SU-DHL-6 (cell line): Measurements from ENCODE around the gene HDAC5.
"Not testable (repeated sequence)": the region's sequence is repeated elsewhere in the genome, so short reads cannot be mapped to it uniquely, and the experiment has no call there.

Source experiments
- H2AFZ ChIP-seq: fragments of 200-600 bp; sonication (generic); 2 replicates; pipeline ENCODE4 v1.6.1; 2014; ENCODE audit warnings: low read depth, mild to moderate bottlenecking, moderate library complexity, mixed read lengths, antibody characterized with exemption, low read length; ENCODE audit not compliant: severe bottlenecking
- H3F3A ChIP-seq: fragments of 200-600 bp; shearing (Covaris generic); 2 replicates; pipeline ENCODE4 v1.6.0; 2016; ENCODE audit warnings: antibody characterized with exemption, mild to moderate bottlenecking; ENCODE audit not compliant: insufficient read depth
- H3K27ac ChIP-seq: fragments of 200-600 bp; sonication (generic); 2 replicates; pipeline ENCODE4 v1.5.1; 2016; ENCODE audit warnings: low read depth, mild to moderate bottlenecking, low read length, moderate library complexity, mixed read lengths
- H3K27me3 ChIP-seq: fragments of 200-600 bp; sonication (generic), shearing (Covaris generic); 2 replicates; pipeline ENCODE4 v1.6.0; 2014; ENCODE audit warnings: mild to moderate bottlenecking, low read length
- H3K36me3 ChIP-seq: fragments of 200-600 bp; sonication (generic); 2 replicates; pipeline ENCODE4 v1.6.1; 2014; ENCODE audit warnings: mild to moderate bottlenecking, low read length, mixed read lengths
- H3K4me2 ChIP-seq: fragments of 300-600, 200-600 bp; shearing (Covaris generic), sonication (generic); 2 replicates; pipeline ENCODE4 v1.6.0; 2014; ENCODE audit warnings: low read length, low read depth, mild to moderate bottlenecking; ENCODE audit not compliant: poor library complexity, severe bottlenecking
- H3K4me3 ChIP-seq: fragments of 200-600 bp; sonication (generic); 2 replicates; pipeline ENCODE4 v1.5.1; 2014; ENCODE audit warnings: antibody characterized with exemption, low read length, mild to moderate bottlenecking, mixed read lengths; ENCODE audit not compliant: insufficient read depth, poor library complexity, severe bottlenecking
- H3K79me2 ChIP-seq: fragments of 200-600 bp; sonication (generic); 2 replicates; pipeline ENCODE4 v1.6.1; 2014; ENCODE audit warnings: mild to moderate bottlenecking, low read length, moderate library complexity; ENCODE audit not compliant: insufficient read depth
- H3K9ac ChIP-seq: fragments of 200-600 bp; sonication (generic); 2 replicates; pipeline ENCODE4 v1.7.0; 2014; ENCODE audit warnings: mild to moderate bottlenecking, low read length
- H3K9me2 ChIP-seq: fragments of 200-600 bp; sonication (generic); replicated peaks from 2 replicates; pipeline ENCODE4 v1.6.1; 2014; ENCODE audit warnings: low read length; ENCODE audit not compliant: insufficient read depth
- H3K9me3 ChIP-seq: fragments of 200-600 bp; sonication (generic); 2 replicates; pipeline ENCODE4 v1.6.1; 2014; ENCODE audit warnings: low read length, mixed read lengths; ENCODE audit not compliant: insufficient read depth
- H4K20me1 ChIP-seq: fragments of 200-600 bp; sonication (generic); 2 replicates; pipeline ENCODE4 v1.6.1; 2014; ENCODE audit warnings: low read depth, mild to moderate bottlenecking, antibody characterized with exemption, low read length, moderate library complexity, mixed read lengths
- EZH2phosphoT487 ChIP-seq: fragments of 200-600 bp; sonication (generic), shearing (Covaris generic); conservative IDR thresholded peaks from 2 replicates; pipeline ENCODE4 v1.6.1; 2018; ENCODE audit warnings: mild to moderate bottlenecking, antibody characterized with exemption, low read length, moderate library complexity, mixed read lengths
- TF ChIP-seq, protein P1 (sequence below): fragments of 200-600 bp; sonication (generic); IDR thresholded peaks from one replicate; pipeline ENCODE4 v1.5.1; 2017; ENCODE audit warnings: antibody characterized with exemption, mild to moderate bottlenecking, low read length, moderate library complexity; ENCODE audit not compliant: insufficient read depth, poor library complexity, severe bottlenecking

The HDAC5 gene

DNA sequence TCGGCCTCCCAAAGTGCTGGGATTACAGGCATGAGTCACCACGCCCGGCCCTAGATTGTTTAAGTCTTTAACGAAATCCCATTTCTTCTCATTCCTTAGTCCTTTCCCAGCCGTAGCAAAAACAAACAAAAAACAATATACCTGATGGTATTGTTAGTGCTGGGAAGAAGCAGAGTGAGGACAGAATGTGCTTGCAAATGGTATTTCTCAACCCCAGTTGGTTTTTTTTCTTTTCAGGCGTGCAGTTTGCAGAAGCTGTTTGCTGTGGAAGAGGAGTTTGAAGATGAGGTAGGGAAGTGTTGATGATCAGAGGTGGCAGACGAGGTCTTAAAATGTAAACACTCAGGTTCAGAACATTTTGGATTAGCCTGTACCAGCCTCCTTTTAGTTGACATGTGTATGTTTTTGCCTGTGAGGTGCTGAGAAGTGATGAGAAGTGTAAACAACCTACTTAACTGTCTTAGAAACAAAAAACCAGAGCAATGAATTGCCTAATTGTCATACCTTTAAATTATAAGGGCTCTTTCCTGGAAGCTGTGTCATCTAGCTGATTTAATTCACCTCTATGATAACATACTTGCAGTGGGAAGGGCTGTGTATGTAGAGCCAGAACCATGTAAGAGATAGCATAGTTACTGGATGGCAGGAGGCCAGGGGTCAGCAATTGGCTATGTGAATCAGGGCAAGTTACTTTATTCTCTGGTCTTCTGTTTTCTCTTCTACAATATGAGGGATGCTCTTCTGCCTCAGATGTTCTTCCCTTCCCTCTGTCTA, 21.7 kb upstream of the HDAC5 start:
- H3F3A ChIP-seq: no peaks in the 10 kb centered on the region
- no peak overlapping the region for H3K4me3 ChIP-seq
- TF ChIP-seq, protein P1, sequence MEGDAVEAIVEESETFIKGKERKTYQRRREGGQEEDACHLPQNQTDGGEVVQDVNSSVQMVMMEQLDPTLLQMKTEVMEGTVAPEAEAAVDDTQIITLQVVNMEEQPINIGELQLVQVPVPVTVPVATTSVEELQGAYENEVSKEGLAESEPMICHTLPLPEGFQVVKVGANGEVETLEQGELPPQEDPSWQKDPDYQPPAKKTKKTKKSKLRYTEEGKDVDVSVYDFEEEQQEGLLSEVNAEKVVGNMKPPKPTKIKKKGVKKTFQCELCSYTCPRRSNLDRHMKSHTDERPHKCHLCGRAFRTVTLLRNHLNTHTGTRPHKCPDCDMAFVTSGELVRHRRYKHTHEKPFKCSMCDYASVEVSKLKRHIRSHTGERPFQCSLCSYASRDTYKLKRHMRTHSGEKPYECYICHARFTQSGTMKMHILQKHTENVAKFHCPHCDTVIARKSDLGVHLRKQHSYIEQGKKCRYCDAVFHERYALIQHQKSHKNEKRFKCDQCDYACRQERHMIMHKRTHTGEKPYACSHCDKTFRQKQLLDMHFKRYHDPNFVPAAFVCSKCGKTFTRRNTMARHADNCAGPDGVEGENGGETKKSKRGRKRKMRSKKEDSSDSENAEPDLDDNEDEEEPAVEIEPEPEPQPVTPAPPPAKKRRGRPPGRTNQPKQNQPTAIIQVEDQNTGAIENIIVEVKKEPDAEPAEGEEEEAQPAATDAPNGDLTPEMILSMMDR: no peak
- no peak for TF ChIP-seq EZH2phosphoT487
- H4K20me1 ChIP-seq: no peaks in the 10 kb centered on the region
- peaks cover 16% of the 10 kb centered on the region; the same call in 1 of the 2 replicates for H3K79me2 ChIP-seq
- no peak overlapping the region for H3K4me2 ChIP-seq
- no peaks in the 10 kb centered on the region for H3K9me3 ChIP-seq
- H2AFZ ChIP-seq: no peak overlapping the region
- no peaks in the 10 kb centered on the region for H3K36me3 ChIP-seq
- H3K9me2 ChIP-seq: no peaks in the 10 kb centered on the region
- no peak overlapping the region for H3K9ac ChIP-seq
- no peak overlapping the region for H3K27ac ChIP-seq
- H3K27me3 ChIP-seq: no peaks in the 10 kb centered on the region

DNA sequence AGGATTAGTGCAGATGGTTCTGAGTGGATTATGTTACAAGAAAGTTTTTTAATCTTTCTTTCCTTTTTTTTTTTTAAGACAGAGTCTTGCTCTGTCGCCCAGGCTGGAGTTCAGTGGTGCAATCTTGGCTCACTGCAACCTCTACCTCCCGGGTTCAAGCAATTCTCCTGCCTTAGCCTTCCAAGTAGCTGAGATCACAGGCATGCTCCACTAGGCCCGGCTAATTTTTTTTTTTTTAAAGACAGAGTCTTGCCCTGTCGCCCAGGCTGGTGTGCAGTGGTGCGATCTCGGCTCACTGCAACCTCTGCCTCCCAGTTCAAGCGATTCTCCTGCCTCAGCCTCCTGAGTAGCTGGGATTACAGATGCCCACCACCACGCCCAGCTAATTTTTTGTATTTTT, 20.5 kb upstream of the HDAC5 start:
- H3K79me2 ChIP-seq: peaks cover 16% of the 10 kb centered on the region; the same call in 1 of the 2 replicates
- H2AFZ ChIP-seq, H3F3A ChIP-seq, H3K36me3 ChIP-seq, H3K9me2 ChIP-seq, H3K27me3 ChIP-seq, H3K27ac ChIP-seq, H3K4me2 ChIP-seq, H3K4me3 ChIP-seq, H3K9ac ChIP-seq, H4K20me1 ChIP-seq, H3K9me3 ChIP-seq: not testable (repeated sequence)

DNA sequence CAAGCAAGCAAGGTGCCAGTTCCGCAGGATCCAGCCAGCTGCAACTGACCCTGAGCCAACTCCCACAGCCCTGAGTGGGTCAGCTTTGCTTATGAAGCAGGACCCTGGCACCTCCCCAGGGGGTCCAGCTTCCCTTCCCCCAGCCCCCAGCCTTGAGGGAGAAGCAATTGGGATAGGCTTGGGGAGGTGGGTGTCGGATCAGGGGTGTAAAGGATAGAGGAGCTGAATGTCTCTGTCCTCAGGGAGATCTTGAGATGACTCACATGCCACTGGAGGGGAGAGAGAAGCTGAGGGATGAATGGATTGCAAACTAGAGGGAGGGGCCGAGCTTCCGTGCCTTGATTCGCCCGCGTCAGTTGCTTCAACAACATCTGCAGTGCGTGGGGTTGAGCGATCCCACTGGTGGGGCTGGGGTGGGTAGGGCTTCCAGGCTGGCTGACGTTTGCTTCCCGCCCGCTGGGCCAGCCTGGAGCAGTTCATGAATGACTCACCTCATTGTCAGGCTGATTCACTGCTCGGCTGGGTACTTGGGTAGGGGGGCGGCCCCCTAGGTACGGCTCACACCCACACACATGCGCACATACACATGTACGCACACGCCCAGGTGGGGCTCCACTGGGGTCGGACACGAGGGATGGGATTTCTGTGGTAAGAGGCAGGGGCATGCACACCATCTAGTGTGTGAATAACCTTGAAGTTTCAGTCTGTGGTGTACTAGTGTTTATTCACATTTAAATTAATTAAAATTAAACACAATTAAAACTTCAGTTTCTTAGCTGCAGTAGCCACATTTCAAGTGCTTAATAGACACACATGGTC, 14.7 kb upstream of the HDAC5 start:
- H3K4me3 ChIP-seq: no peak overlapping the region
- no peaks in the 10 kb centered on the region for H3K27me3 ChIP-seq
- no peak overlapping the region for H3K4me2 ChIP-seq
- H3F3A ChIP-seq: no peaks in the 10 kb centered on the region
- H3K79me2 ChIP-seq: peaks cover 12% of the 10 kb centered on the region; the same call in 1 of the 2 replicates
- no peaks in the 10 kb centered on the region for H3K36me3 ChIP-seq
- H3K27ac ChIP-seq: no peak overlapping the region
- no peak overlapping the region for H2AFZ ChIP-seq
- H3K9me2 ChIP-seq: no peaks in the 10 kb centered on the region
- TF ChIP-seq, protein P1: no peak
- TF ChIP-seq EZH2phosphoT487: no peak
- no peaks in the 10 kb centered on the region for H3K9me3 ChIP-seq
- no peaks in the 10 kb centered on the region for H4K20me1 ChIP-seq
- no peak overlapping the region for H3K9ac ChIP-seq
